ENCODE data around the gene UBA5.
A peak's percentile ranks its signal among the peaks of the same experiment; 100 is the strongest.

UBA5 gene

GRCh38 chr3:132703733-132704132 lies 43.6 kb downstream of the UBA5 start:
- TF ChIP-seq CTCF (IDR thresholded peaks at IDR 0.05), result no peak

GRCh38 chr3:132709761-132710160 lies 49.6 kb downstream of the UBA5 start:
- no peak for TF ChIP-seq CTCF (IDR thresholded peaks at IDR 0.05)

- TF ChIP-seq CTCF (IDR thresholded peaks at IDR 0.05), result no peak
Observed at GRCh38 chr3:132710311-132710710, 50.2 kb downstream of the UBA5 start.

- no peak for TF ChIP-seq CTCF (IDR thresholded peaks at IDR 0.05)
Observed at GRCh38 chr3:132713977-132714727, 54.0 kb downstream of the UBA5 start.

- TF ChIP-seq CTCF (IDR thresholded peaks at IDR 0.05), result no peak
Observed at GRCh38 chr3:132716372-132716771, 56.2 kb downstream of the UBA5 start.

GRCh38 chr3:132720228-132720627 lies 60.1 kb downstream of the UBA5 start:
- TF ChIP-seq CTCF (IDR thresholded peaks at IDR 0.05), result no peak

- peak; percentile 27 for TF ChIP-seq CTCF (IDR thresholded peaks at IDR 0.05)
Observed at GRCh38 chr3:132721479-132722164, 61.5 kb downstream of the UBA5 start.
